Measurements from ENCODE around the gene PIK3CA. TPM values are rescaled to one million over a fixed set of nuclear protein-coding genes. Genes with fewer than 3 reads are reported as not detected.

PIK3CA gene
- total and polyA plus RNA-seq, 2 donors from 2014 or later, result 6.1 to 24.8 TPM

DNA sequence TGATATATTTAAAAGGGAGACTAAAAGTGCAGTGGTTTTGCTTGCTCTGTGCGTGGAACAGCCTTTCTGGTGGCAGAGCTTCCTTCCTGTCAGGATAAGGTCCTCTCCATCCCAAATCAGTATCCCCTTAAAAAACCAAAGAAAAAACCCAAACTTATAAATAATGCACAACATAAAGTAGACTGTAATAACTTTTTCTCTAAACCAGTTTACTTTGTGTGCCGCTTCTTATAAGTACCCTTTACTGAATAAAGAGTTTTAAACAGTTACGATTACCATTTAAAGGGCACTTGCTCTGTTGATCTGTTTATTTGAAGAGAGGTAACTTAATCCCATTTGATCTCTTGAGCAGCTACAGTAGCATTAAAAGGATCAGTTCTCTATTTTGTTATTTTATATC, 2.5 kb downstream of the PIK3CA start:
- Histone ChIP-seq H3K9me3 (ENCODE audit: control insufficient read depth in 2 of 3, insufficient read depth in 1 of 3, low read length in 3 of 3) (no peaks in the 10 kb centered on the region), H3K27me3 (ENCODE audit: control insufficient read depth, insufficient read depth, low read length) (no peaks in the 10 kb centered on the region), H3K4me3 (ENCODE audit: low read length in 3 of 3) (no peak overlapping the region), H3K9ac (ENCODE audit: low read length in 3 of 3) (no peak overlapping the region), H3K27ac (ENCODE audit: low read depth in 2 of 2, low read length in 2 of 2) (no peak overlapping the region), H3K4me1 (ENCODE audit: control insufficient read depth in 2 of 3, insufficient read depth in 2 of 3, low read depth in 1 of 3, low read length in 3 of 3) (peaks cover 0 to 7% (median 3%) of the 10 kb centered on the region in 3 donors), H3K36me3 (ENCODE audit: control insufficient read depth in 2 of 3, insufficient read depth in 3 of 3, low read length in 3 of 3) (no peaks in the 10 kb centered on the region)
- FAIRE-seq (no peak), DNase-seq (no peak)
- TF ChIP-seq, protein P1, sequence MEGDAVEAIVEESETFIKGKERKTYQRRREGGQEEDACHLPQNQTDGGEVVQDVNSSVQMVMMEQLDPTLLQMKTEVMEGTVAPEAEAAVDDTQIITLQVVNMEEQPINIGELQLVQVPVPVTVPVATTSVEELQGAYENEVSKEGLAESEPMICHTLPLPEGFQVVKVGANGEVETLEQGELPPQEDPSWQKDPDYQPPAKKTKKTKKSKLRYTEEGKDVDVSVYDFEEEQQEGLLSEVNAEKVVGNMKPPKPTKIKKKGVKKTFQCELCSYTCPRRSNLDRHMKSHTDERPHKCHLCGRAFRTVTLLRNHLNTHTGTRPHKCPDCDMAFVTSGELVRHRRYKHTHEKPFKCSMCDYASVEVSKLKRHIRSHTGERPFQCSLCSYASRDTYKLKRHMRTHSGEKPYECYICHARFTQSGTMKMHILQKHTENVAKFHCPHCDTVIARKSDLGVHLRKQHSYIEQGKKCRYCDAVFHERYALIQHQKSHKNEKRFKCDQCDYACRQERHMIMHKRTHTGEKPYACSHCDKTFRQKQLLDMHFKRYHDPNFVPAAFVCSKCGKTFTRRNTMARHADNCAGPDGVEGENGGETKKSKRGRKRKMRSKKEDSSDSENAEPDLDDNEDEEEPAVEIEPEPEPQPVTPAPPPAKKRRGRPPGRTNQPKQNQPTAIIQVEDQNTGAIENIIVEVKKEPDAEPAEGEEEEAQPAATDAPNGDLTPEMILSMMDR (IDR thresholded peaks at IDR 0.05; ENCODE audit: borderline replicate concordance, extremely low read depth, insufficient read depth), result no peak
- intact Hi-C loops (cut with DNase I), result no loop called here

GRCh38 chr3:179151474-179151873, 3.3 kb downstream of the PIK3CA start:
- TF ChIP-seq, protein P1 (IDR thresholded peaks at IDR 0.05; ENCODE audit: borderline replicate concordance, extremely low read depth, insufficient read depth), result no peak
- Histone ChIP-seq H3K4me1 (ENCODE audit: control insufficient read depth in 2 of 3, insufficient read depth in 2 of 3, low read depth in 1 of 3, low read length in 3 of 3) (peaks cover 3 to 11% (median 4%) of the 10 kb centered on the region in 3 donors), H3K4me3 (ENCODE audit: low read length in 3 of 3) (no peak overlapping the region), H3K9ac (ENCODE audit: low read length in 3 of 3) (no peak overlapping the region), H3K36me3 (ENCODE audit: control insufficient read depth in 2 of 3, insufficient read depth in 3 of 3, low read length in 3 of 3) (no peaks in the 10 kb centered on the region), H3K27me3 (ENCODE audit: control insufficient read depth, insufficient read depth, low read length) (no peaks in the 10 kb centered on the region), H3K9me3 (ENCODE audit: control insufficient read depth in 2 of 3, insufficient read depth in 1 of 3, low read length in 3 of 3) (no peaks in the 10 kb centered on the region), H3K27ac (ENCODE audit: low read depth in 2 of 2, low read length in 2 of 2) (no peak overlapping the region)
- intact Hi-C loops (cut with DNase I), result no loop called here
- DNase-seq (peak in 2 of 5 donors; percentile 29 to 45), FAIRE-seq (no peak)

DNA sequence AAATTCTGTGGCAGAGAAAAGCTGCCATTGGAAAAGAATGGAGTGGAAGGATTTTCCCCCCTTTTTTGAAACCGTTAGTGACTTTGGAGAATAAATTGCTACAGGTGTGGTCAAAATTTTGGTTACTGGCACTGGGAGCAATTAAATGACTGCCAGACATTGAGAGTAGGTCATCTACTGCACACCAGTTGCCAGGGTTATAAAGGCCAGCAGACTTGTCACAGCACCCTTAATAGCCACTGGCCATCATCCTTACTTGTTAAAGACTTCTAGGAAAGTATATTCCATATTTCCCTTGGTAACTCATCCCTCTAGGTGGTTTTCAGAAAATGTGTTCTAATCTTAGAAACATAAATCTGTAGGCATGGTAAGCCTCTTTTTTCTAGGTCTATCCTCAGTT, 8.0 kb downstream of the PIK3CA start:
- FAIRE-seq (no peak), DNase-seq (no peak)
- no peaks in the 10 kb centered on the region for H3K9me3 ChIP-seq (ENCODE audit: control insufficient read depth in 2 of 3, insufficient read depth in 1 of 3, low read length in 3 of 3)
- H3K9ac ChIP-seq (ENCODE audit: low read length in 3 of 3), result no peak overlapping the region
- H3K4me3 ChIP-seq (ENCODE audit: low read length in 3 of 3), result no peak overlapping the region
- intact Hi-C loops (cut with DNase I), result no loop called here
- TF ChIP-seq, protein P1 (IDR thresholded peaks at IDR 0.05; ENCODE audit: borderline replicate concordance, extremely low read depth, insufficient read depth), result no peak
- H3K36me3 ChIP-seq (ENCODE audit: control insufficient read depth in 2 of 3, insufficient read depth in 3 of 3, low read length in 3 of 3), result no peaks in the 10 kb centered on the region
- H3K4me1 ChIP-seq (ENCODE audit: control insufficient read depth in 2 of 3, insufficient read depth in 2 of 3, low read depth in 1 of 3, low read length in 3 of 3), result peaks cover 0 to 8% (median 5%) of the 10 kb centered on the region in 3 donors
- no peaks in the 10 kb centered on the region for H3K27me3 ChIP-seq (ENCODE audit: control insufficient read depth, insufficient read depth, low read length)
- H3K27ac ChIP-seq (ENCODE audit: low read depth in 2 of 2, low read length in 2 of 2), result no peak overlapping the region

DNA sequence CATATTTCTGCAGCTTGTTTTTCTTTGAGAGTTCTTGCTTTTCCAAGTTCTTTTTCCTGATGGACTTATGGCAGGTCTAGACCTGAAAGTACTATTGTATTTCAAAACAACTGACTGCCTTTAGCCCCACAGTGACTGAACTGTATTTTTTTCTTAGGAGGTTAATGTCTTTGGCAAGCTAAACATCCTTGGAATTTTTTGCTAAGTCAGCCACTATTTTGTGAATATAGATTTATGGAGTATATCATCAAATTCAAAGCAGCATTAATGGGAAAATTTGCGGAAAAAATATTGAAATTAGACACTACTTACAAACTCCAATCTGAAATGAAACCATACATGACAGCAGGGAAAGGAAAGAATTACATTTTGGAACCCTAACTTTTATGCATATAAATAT, 8.6 kb downstream of the PIK3CA start:
- Histone ChIP-seq H3K36me3 (ENCODE audit: control insufficient read depth in 2 of 3, insufficient read depth in 3 of 3, low read length in 3 of 3) (no peaks in the 10 kb centered on the region), H3K4me1 (ENCODE audit: control insufficient read depth in 2 of 3, insufficient read depth in 2 of 3, low read depth in 1 of 3, low read length in 3 of 3) (peaks cover 0 to 8% (median 5%) of the 10 kb centered on the region in 3 donors), H3K27ac (ENCODE audit: low read depth in 2 of 2, low read length in 2 of 2) (no peak overlapping the region), H3K9me3 (ENCODE audit: control insufficient read depth in 2 of 3, insufficient read depth in 1 of 3, low read length in 3 of 3) (no peaks in the 10 kb centered on the region), H3K27me3 (ENCODE audit: control insufficient read depth, insufficient read depth, low read length) (no peaks in the 10 kb centered on the region), H3K9ac (ENCODE audit: low read length in 3 of 3) (no peak overlapping the region), H3K4me3 (ENCODE audit: low read length in 3 of 3) (no peak overlapping the region)
- DNase-seq, result peak in 1 of 5 donors; percentile 16
- FAIRE-seq, result no peak
- intact Hi-C loops (cut with DNase I), result no loop called here
- TF ChIP-seq, protein P1 (IDR thresholded peaks at IDR 0.05; ENCODE audit: borderline replicate concordance, extremely low read depth, insufficient read depth), result no peak

Data from kidney (tissue), 14 donors.